Measurements from ENCODE around the gene RPS14.

RPS14 gene

DNA sequence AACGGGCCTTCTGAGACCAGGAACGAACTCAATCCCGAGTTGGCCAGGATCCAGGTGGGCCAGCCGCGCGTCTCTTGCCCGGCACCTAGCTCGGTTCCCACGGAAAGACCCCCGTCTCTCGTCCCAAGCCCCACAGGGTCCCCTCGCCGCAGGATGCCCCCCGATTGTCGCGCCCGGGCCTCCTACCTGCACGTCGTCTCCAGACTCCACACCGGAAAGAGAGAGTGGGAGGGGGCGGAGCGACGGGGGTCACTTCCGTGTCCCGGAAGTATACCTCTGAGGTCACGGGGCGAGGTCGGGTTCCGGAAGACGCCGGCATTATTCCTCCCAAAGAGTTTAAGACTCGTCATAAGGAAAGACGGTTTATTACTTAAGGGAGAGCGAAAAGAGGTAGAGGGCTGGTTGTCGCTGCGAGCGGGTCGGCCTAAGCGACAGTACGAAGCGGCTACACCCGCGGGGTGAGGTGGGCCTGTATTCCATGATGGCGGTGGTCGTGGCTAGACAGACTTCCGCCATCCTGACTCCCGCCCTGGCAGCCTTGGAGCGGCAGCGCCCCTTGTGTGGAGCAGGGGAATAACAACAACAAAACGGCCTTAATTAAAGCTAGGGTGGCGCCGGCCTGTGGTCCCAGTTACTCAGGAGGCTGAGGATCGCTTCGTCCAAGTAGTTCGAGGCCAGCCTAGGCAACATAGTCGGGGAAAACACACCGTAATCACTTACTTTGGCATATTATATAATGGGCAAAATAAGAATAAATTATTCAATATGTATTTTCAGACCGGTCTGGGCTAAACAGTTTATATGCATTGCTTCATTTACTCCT lies at the start of gene RPS14:
RPS14 (minus strand) TSS at position 223 of the 823 bp plus-strand sequence. CDS start 2,006 bp downstream, outside the sequence.
- in situ Hi-C loops (cut with HindIII; ENCODE audit: low pct_unique_long_range_greater_than_20kb, low sequenced_read_pairs): no loop called here
- TF ChIP-seq JUND (IDR thresholded peaks at IDR 0.05; ENCODE audit: low read depth): no peak
- DNase-seq (ENCODE audit: low read depth in 1 of 2, low spot score in 1 of 2): peak; percentile 93 to 97

DNA sequence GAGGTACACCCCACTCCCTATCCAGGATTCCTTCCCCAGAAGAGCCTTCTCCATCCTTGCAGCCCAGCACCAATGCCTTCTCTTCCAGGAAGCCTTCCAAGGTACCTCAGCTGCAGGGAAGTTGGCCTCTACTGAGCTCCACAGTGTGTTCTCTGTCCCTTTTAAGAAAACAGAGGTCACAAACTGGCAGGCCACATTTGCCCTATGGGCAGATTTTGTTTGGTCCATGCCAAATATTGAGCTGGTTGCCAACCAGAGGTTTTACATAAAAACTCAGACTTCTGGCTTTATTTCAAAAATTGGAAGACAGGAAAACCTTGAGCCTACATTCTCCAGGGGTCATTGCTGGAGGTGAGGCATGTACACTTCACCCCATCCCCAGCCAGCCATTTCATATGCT lies 49.4 kb upstream of the RPS14 start:
- peak in 1 of 2 experiments; percentile 92 for DNase-seq (ENCODE audit: low read depth in 1 of 2, low spot score in 1 of 2)
- TF ChIP-seq JUND (IDR thresholded peaks at IDR 0.05; ENCODE audit: low read depth): no peak
- in situ Hi-C loops (cut with HindIII; ENCODE audit: low pct_unique_long_range_greater_than_20kb, low sequenced_read_pairs): no loop called here

DNA sequence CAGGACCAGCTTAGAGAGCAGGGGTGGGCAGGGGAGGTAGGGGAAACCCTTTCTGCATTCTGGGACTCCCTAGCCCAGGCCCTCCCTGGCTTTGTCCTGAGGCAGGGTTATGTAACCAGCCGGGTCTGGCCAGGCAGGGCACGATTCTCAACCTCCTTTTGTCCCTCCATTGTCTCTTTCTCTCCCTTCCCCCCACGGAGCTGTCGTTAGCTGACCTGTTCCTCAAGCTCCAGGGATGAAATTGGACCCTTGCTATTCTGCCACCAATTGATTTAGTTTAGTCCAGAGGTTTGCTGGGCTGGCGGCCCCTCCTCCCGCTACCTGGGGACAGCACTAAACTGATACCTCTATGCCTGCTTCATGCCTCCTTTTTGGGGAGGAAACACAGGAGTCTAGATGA lies 49.0 kb upstream of the RPS14 start:
- peak in 1 of 2 experiments; percentile 86 for DNase-seq (ENCODE audit: low read depth in 1 of 2, low spot score in 1 of 2)
- no peak for TF ChIP-seq JUND (IDR thresholded peaks at IDR 0.05; ENCODE audit: low read depth)
- in situ Hi-C loops (cut with HindIII; ENCODE audit: low pct_unique_long_range_greater_than_20kb, low sequenced_read_pairs): no loop called here

DNA sequence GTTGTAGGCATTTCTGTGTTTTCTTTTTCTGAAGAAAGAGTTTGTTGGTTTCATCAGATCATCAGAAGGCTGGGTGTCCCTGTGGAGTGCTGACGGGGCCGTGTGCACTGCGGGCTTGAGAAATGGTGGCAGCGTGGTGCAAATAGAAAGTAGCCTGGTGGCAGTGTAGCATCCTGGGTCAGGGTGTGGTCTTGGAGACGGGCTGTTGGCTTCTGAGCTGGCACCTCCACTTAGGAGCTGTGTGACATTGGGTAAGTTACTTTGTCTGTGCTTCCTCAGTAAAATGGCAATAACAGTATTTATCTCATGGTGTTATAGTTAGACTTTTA lies 48.4 kb upstream of the RPS14 start:
- in situ Hi-C loops (cut with HindIII; ENCODE audit: low pct_unique_long_range_greater_than_20kb, low sequenced_read_pairs): no loop called here
- TF ChIP-seq JUND (IDR thresholded peaks at IDR 0.05; ENCODE audit: low read depth): no peak
- DNase-seq (ENCODE audit: low read depth in 1 of 2, low spot score in 1 of 2): no peak

DNA sequence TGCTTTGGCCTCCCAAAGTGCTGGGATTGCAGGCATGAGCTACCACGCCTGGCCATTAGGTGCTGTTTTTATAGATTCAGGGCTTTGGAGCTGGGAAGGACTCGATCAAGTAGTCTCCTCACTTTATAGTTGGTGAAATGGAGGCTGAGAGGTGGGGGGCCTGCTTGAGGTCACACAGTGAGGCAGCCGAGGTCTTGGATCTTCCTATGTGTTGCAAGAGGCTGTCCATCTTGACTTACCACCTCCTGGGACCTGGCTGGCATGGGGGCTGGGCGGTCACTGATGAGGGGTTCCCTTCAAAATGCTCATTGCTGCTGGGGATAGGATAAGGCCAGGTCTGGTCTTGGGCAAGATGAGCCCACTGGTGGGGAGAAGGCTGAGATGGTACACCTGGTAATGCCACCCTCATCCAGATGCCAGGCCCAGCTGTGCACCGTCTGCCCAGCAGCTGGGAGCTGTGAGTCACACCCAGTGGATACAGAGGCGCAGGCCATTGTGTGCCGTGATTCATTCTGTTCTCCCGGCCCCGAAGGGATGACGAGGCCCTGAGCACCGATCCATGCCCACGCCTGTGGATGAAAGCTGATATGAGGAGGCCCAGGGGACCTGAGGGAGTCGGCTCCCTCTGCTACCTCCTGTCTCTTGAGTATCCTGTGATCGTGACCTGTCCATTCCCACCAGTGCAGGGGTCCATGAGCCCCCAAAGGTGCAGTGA lies 47.9 kb upstream of the RPS14 start:
- no peak for DNase-seq (ENCODE audit: low read depth in 1 of 2, low spot score in 1 of 2)
- in situ Hi-C loops (cut with HindIII; ENCODE audit: low pct_unique_long_range_greater_than_20kb, low sequenced_read_pairs): no loop called here
- no peak for TF ChIP-seq JUND (IDR thresholded peaks at IDR 0.05; ENCODE audit: low read depth)

DNA sequence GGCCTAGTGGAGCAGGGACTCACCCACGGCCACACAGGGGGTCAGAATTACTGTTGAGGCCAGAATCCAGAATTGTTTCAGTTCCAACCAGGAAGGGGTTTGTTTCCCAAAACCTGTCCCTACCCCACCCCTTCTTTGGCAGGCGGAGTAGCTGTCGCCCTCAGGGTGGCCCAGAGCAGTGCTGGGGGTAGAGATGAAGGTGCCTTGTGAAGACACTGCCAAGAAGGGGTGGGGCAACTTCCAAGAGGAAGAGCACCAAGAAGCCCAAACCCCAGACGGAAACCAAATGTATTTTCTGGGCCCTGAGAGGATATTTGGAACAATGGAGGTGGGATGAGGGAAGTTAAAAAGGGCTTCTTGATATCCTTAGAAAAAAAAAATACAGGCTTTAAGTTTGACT lies 47.0 kb upstream of the RPS14 start:
- TF ChIP-seq JUND (IDR thresholded peaks at IDR 0.05; ENCODE audit: low read depth): no peak
- DNase-seq (ENCODE audit: low read depth in 1 of 2, low spot score in 1 of 2): no peak
- in situ Hi-C loops (cut with HindIII; ENCODE audit: low pct_unique_long_range_greater_than_20kb, low sequenced_read_pairs): no loop called here

DNA sequence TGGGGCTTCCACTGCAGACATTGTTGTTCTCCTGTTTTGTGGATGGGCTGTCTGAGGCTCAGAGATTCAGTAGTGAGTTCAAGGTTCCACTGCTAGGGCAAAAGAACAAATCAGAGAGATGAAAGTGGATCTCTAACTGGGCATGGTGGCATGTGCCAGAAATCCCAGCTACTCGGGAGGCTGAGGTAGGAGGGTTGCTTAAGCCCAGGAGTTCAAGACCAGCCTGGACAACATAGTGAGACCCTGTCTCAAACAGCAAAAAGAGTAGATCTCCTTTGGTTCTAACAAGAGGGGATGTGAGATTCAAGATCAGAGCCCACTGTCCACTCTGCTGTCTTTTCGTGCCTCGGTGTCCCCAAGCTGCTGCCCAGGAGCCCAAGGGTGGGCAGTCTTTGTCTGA lies 46.6 kb upstream of the RPS14 start:
- in situ Hi-C loops (cut with HindIII; ENCODE audit: low pct_unique_long_range_greater_than_20kb, low sequenced_read_pairs): no loop called here
- DNase-seq (ENCODE audit: low read depth in 1 of 2, low spot score in 1 of 2): no peak
- no peak for TF ChIP-seq JUND (IDR thresholded peaks at IDR 0.05; ENCODE audit: low read depth)

DNA sequence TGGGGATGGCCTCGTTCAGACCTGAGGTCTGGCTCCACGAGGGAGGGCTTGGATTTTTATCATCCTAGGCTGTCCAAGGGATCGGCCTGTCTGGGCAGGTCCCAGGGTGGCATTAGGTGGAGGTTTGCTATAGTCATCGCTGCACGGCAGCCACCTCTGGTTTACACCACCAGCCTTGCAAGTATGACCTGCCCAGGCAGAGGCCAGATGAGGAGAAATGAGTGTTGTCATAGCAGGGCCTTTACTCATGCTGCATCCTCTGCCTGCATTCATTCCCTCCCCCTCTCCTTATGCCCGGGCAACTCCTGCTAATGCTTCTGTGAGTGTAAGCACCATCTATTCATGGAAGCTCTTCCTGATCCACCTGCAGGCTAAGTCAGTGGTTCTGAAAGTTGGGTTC lies 43.1 kb upstream of the RPS14 start:
- DNase-seq (ENCODE audit: low read depth in 1 of 2, low spot score in 1 of 2): no peak
- no peak for TF ChIP-seq JUND (IDR thresholded peaks at IDR 0.05; ENCODE audit: low read depth)
- in situ Hi-C loops (cut with HindIII; ENCODE audit: low pct_unique_long_range_greater_than_20kb, low sequenced_read_pairs): no loop called here

DNA sequence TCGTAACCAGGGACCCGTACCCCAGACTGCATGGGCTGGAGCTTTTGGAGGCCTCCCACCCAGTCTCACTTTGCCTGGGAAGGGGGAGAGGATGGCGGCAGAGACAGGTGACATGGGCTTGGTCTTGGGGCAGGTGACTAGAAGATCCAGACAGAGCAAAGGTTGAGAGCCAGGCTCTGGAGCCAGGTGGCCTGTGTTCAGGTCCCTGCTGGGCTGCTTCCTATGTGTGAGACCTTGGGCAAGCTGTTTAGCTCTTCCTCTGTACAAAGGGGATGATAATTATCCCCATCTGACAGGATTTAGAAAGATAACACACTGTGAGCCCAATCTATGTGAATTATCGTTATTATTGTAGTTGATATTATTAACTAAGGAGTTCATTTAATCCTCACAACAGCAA lies 42.3 kb upstream of the RPS14 start:
- DNase-seq (ENCODE audit: low read depth in 1 of 2, low spot score in 1 of 2): no peak
- in situ Hi-C loops (cut with HindIII; ENCODE audit: low pct_unique_long_range_greater_than_20kb, low sequenced_read_pairs): no loop called here
- no peak for TF ChIP-seq JUND (IDR thresholded peaks at IDR 0.05; ENCODE audit: low read depth)

DNA sequence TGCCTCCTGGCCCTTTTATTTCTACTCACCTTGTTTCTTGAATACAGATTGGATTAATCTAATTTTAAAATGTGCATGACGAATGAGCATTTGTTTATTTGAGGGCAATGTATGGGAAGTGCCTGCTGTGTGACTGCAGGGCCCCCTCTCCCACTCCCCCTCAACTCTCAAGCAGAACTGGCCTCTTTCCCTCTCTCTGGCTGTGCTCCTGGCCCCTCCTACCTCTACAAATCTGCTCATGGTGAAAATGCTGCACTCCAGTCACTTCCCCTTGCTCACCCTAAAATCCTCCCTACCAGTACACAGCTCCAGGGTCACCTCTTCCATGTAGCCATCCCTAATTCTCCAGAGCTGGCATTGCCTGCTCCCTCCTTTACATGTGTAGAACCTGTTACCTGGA lies 41.2 kb upstream of the RPS14 start:
- TF ChIP-seq JUND (IDR thresholded peaks at IDR 0.05; ENCODE audit: low read depth): no peak
- in situ Hi-C loops (cut with HindIII; ENCODE audit: low pct_unique_long_range_greater_than_20kb, low sequenced_read_pairs): no loop called here
- DNase-seq (ENCODE audit: low read depth in 1 of 2, low spot score in 1 of 2): no peak

DNA sequence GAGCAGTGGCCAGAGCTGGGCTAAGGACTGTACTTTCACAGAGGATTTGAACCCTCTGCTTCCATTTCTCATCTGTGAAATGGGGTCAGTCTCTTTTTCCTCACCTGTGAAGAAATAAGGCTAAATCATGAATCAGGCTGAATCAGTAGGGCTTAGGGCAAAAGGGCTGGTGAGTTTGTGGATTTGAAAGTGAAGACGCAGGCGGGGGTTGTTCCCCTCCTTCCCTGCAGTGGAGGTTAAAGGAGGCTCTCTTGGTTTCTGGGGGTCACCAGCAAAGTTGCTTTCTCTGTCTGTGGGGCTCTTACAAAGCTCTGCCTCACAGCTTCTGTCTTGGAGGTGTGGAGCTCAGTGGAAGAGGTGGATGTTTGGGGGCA lies 40.7 kb upstream of the RPS14 start:
- in situ Hi-C loops (cut with HindIII; ENCODE audit: low pct_unique_long_range_greater_than_20kb, low sequenced_read_pairs): no loop called here
- DNase-seq (ENCODE audit: low read depth in 1 of 2, low spot score in 1 of 2): no peak
- no peak for TF ChIP-seq JUND (IDR thresholded peaks at IDR 0.05; ENCODE audit: low read depth)

DNA sequence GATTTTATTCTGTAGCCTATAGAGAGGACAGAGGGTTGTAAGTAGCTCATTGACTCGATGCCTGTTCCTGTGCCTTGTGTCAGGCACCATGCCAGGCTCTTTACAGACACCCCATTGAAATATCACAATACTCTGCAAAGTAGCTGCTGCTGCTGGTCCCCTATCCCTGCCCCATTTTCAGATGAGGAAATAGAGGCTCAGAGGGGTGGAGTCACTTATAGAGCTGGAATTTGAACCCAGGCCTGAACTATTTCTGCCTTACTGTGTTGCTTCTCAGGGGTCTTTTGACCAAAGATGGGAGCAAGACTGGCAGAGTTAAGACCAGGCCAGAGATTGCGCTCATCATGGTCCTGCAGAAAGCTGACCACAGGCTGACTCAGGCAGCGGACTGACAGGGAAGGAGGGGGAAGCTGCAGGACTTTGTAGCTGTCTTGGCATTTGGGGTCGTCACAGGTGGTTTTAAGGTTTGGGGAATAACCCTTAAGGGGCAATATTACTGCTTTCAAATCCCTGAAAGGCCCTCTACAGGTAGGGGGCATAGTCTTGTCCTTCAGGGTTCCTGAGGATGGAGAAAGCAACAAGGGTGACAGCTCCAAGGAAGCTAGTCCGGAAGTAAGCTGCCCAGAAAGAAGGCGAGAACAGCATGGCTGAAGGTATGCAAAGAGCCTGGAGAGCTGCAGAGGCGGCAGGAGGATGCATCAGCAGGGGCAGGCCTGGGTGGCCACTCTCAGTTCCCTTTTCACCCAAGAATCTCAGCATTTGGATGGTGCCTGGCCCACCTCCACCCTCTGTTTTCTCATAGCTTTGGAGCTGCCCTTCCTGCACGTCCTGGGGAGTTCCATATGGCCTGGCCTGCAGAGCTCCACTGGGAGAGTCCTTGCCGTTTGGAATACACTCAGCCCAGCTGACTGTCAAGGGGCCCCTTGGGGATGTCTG lies 40.1 kb upstream of the RPS14 start:
- in situ Hi-C loops (cut with HindIII; ENCODE audit: low pct_unique_long_range_greater_than_20kb, low sequenced_read_pairs): no loop called here
- DNase-seq (ENCODE audit: low read depth in 1 of 2, low spot score in 1 of 2): no peak
- TF ChIP-seq JUND (IDR thresholded peaks at IDR 0.05; ENCODE audit: low read depth): no peak

Measured in T47D (cell line).